BJ (cell line): ENCODE data around the gene HSF2BP. TPM values are rescaled to one million over a fixed set of nuclear protein-coding genes. Genes with fewer than 3 reads are reported as not detected.
"Not testable (repeated sequence)": the region's sequence is repeated elsewhere in the genome, so short reads cannot be mapped to it uniquely, and the experiment has no call there.

Experiments used
- CTCF ChIA-PET: fragments of 350-600 bp; formaldehyde crosslinking; extraction: SDS; loops from one replicate; lab custom pipeline; 2021; ENCODE audit warnings: antibody characterized with exemption, inconsistent platforms; lab: Yijun Ruan, JAX
- POLR2A ChIA-PET: fragments of 300-600 bp; sonication (Branson Sonifier 250); formaldehyde crosslinking; extraction: SDS; loops from one replicate; lab custom pipeline; 2021; ENCODE audit warnings: antibody characterized with exemption; lab: Charles Lee
- DNase-seq: peaks from one replicate; pipeline ENCODE4 v3.0.0-alpha.2; 2011; ENCODE audit warnings: low read depth
- H3K27me3 ChIP-seq: 2 replicates; pipeline ENCODE4 v1.6.0; 2011; ENCODE audit warnings: low read length; ENCODE audit not compliant: control insufficient read depth, insufficient read depth
- H3K36me3 ChIP-seq: 2 replicates; pipeline ENCODE4 v1.5.1; 2011; ENCODE audit warnings: low read length; ENCODE audit not compliant: control insufficient read depth, insufficient read depth
- H3K4me3 ChIP-seq: 2 replicates; pipeline ENCODE4 v1.5.1; 2011; ENCODE audit warnings: low read depth, mild to moderate bottlenecking, control low read depth, low read length
- polyA plus RNA-seq: library from polyadenylated mRNA; depleted of rRNA; stranded (reverse); fragments of >200 nt; gene quantifications from 2 replicates; pipeline ENCODE4 v1.2.3, GENCODE V29; 2011; rRNA removed
- small RNA-seq: library from RNA; depleted of rRNA; stranded (forward); fragments of <200 nt; gene quantifications from one replicate; pipeline ENCODE3, GENCODE V24; 2012; ENCODE audit warnings: low replicate concordance, low read depth; ENCODE audit not compliant: insufficient read length

HSF2BP gene
- polyA plus RNA-seq, 1 experiment: 1.2 TPM

- H3K27me3 ChIP-seq, DNase-seq, POLR2A ChIA-PET, H3K4me3 ChIP-seq, CTCF ChIA-PET, H3K36me3 ChIP-seq: not testable (repeated sequence)
Measured at GRCh38 chr21:43485016-43485415, 174.3 kb downstream of the HSF2BP start.

GRCh38 chr21:43479197-43479596 lies 180.1 kb downstream of the HSF2BP start:
- H3K27me3 ChIP-seq, POLR2A ChIA-PET, H3K4me3 ChIP-seq, H3K36me3 ChIP-seq, CTCF ChIA-PET, DNase-seq: not testable (repeated sequence)

Small RNA genes within 50 kb of the gene (small RNA-seq; reads per million reads assigned to genes)
- gene MIR6070: not detected

Other genes with a start within 250 kb of the HSF2BP start
- 0.72 and 0.98 TPM in 2 replicates for gene SIK1, start 232.4 kb downstream of the HSF2BP start, polyA plus RNA-seq
- gene RRP1B, start 72 bp upstream of the HSF2BP start, polyA plus RNA-seq: 11.6 and 12.3 TPM in 2 replicates
- 143 and 192 TPM in 2 replicates for gene PDXK, start 59.6 kb upstream of the HSF2BP start, polyA plus RNA-seq
- gene CSTB, start 116.8 kb upstream of the HSF2BP start, polyA plus RNA-seq: 58.2 and 66.5 TPM in 2 replicates
- 7.3 and 14.4 TPM in 2 replicates for gene RRP1, start 130.1 kb upstream of the HSF2BP start, polyA plus RNA-seq
- gene AGPAT3, start 205.7 kb upstream of the HSF2BP start, polyA plus RNA-seq: 39.7 and 68.5 TPM in 2 replicates